Effector memory CD4-positive, alpha-beta T cell (primary cell): ENCODE measurements around the gene MTPN.

Source experiments
- DNase-seq, 3 donors: peaks; one replicate each; pipeline ENCODE4 v3.0.0-alpha.2; 2020
- H3K27ac ChIP-seq: 2 replicates; pipeline ENCODE4 v1.7.0; 2013; ENCODE audit warnings: mild to moderate bottlenecking, low read length, moderate library complexity; ENCODE audit not compliant: insufficient read depth, poor library complexity, severe bottlenecking
- H3K27me3 ChIP-seq: replicated peaks from 2 replicates; pipeline ENCODE4 v1.7.0; 2013; ENCODE audit warnings: mild to moderate bottlenecking, low read length; ENCODE audit not compliant: insufficient read depth, control insufficient read depth, poor library complexity, severe bottlenecking
- H3K36me3 ChIP-seq: 2 replicates; pipeline ENCODE4 v1.7.0; 2013; ENCODE audit warnings: mild to moderate bottlenecking, low read length, moderate library complexity; ENCODE audit not compliant: control insufficient read depth, insufficient read depth
- H3K4me1 ChIP-seq: 2 replicates; pipeline ENCODE4 v1.7.0; 2013; ENCODE audit warnings: low read length, mild to moderate bottlenecking; ENCODE audit not compliant: control insufficient read depth, insufficient read depth, poor library complexity, severe bottlenecking
- H3K4me3 ChIP-seq: 2 replicates; pipeline ENCODE4 v1.7.0; 2013; ENCODE audit warnings: low read length, low read depth, mild to moderate bottlenecking; ENCODE audit not compliant: insufficient read depth, poor library complexity, severe bottlenecking
- H3K9me3 ChIP-seq: 2 replicates; pipeline ENCODE4 v1.7.0; 2013; ENCODE audit warnings: mild to moderate bottlenecking, low read length, moderate library complexity; ENCODE audit not compliant: control insufficient read depth

The MTPN gene

GRCh38 chr7:135940077-135941075 lies 36.8 kb downstream of the MTPN start:
- no peaks in the 10 kb centered on the region for H3K27me3 ChIP-seq
- H3K36me3 ChIP-seq: peaks cover 6% of the 10 kb centered on the region
- H3K27ac ChIP-seq: no peak overlapping the region
- H3K9me3 ChIP-seq: no peaks in the 10 kb centered on the region
- H3K4me3 ChIP-seq: no peak overlapping the region
- H3K4me1 ChIP-seq: peaks cover 19% of the 10 kb centered on the region
- DNase-seq: no peak

- Histone ChIP-seq H3K4me1 (peaks cover 19% of the 10 kb centered on the region), H3K27ac (no peak overlapping the region), H3K27me3 (no peaks in the 10 kb centered on the region), H3K4me3 (no peak overlapping the region), H3K9me3 (no peaks in the 10 kb centered on the region), H3K36me3 (peaks cover 6% of the 10 kb centered on the region)
- no peak for DNase-seq
Observed at GRCh38 chr7:135939261-135939812, 37.8 kb downstream of the MTPN start.

GRCh38 chr7:135938563-135938962 lies 38.6 kb downstream of the MTPN start:
- Histone ChIP-seq H3K4me1 (peaks cover 22% of the 10 kb centered on the region), H3K9me3 (no peaks in the 10 kb centered on the region), H3K4me3 (no peak overlapping the region), H3K27me3 (no peaks in the 10 kb centered on the region), H3K36me3 (peaks cover 6% of the 10 kb centered on the region), H3K27ac (no peak overlapping the region)
- no peak for DNase-seq

- no peak overlapping the region for H3K27ac ChIP-seq
- no peaks in the 10 kb centered on the region for H3K9me3 ChIP-seq
- H3K4me1 ChIP-seq: peaks cover 23% of the 10 kb centered on the region
- DNase-seq: no peak
- no peaks in the 10 kb centered on the region for H3K27me3 ChIP-seq
- H3K4me3 ChIP-seq: no peak overlapping the region
- peaks cover 6% of the 10 kb centered on the region for H3K36me3 ChIP-seq
Observed at GRCh38 chr7:135938086-135938485, 39.1 kb downstream of the MTPN start.

- DNase-seq: no peak
- H3K9me3 ChIP-seq: no peaks in the 10 kb centered on the region
- H3K27me3 ChIP-seq: no peaks in the 10 kb centered on the region
- no peaks in the 10 kb centered on the region for H3K36me3 ChIP-seq
- H3K27ac ChIP-seq: no peak overlapping the region
- peaks cover 23% of the 10 kb centered on the region for H3K4me1 ChIP-seq
- H3K4me3 ChIP-seq: no peak overlapping the region
Observed at GRCh38 chr7:135936497-135937217, 40.5 kb downstream of the MTPN start.

GRCh38 chr7:135934651-135935050 lies 42.5 kb downstream of the MTPN start:
- H3K4me1 ChIP-seq: peaks cover 19% of the 10 kb centered on the region
- no peak overlapping the region for H3K4me3 ChIP-seq
- H3K27ac ChIP-seq: no peak overlapping the region
- no peaks in the 10 kb centered on the region for H3K9me3 ChIP-seq
- H3K36me3 ChIP-seq: peaks cover 2% of the 10 kb centered on the region
- DNase-seq: no peak
- H3K27me3 ChIP-seq: no peaks in the 10 kb centered on the region

GRCh38 chr7:135933509-135934188 lies 43.5 kb downstream of the MTPN start:
- Histone ChIP-seq H3K36me3 (peaks cover 9% of the 10 kb centered on the region), H3K9me3 (no peaks in the 10 kb centered on the region), H3K27me3 (no peaks in the 10 kb centered on the region), H3K27ac (no peak overlapping the region), H3K4me3 (no peak overlapping the region), H3K4me1 (peaks cover 12% of the 10 kb centered on the region)
- no peak for DNase-seq

- DNase-seq: no peak
- no peak overlapping the region for H3K27ac ChIP-seq
- H3K36me3 ChIP-seq: peaks cover 9% of the 10 kb centered on the region
- no peaks in the 10 kb centered on the region for H3K27me3 ChIP-seq
- peaks cover 7% of the 10 kb centered on the region for H3K4me1 ChIP-seq
- H3K4me3 ChIP-seq: no peak overlapping the region
- H3K9me3 ChIP-seq: no peaks in the 10 kb centered on the region
Observed at GRCh38 chr7:135932131-135932530, 45.0 kb downstream of the MTPN start.

GRCh38 chr7:135930565-135931461 lies 46.3 kb downstream of the MTPN start:
- DNase-seq: no peak
- Histone ChIP-seq H3K4me1 (peaks cover 4% of the 10 kb centered on the region), H3K27me3 (no peaks in the 10 kb centered on the region), H3K9me3 (no peaks in the 10 kb centered on the region), H3K27ac (no peak overlapping the region), H3K36me3 (peaks cover 9% of the 10 kb centered on the region), H3K4me3 (no peak overlapping the region)
